ENCODE results near the gene TIFAB.

Gene TIFAB

GRCh38 chr5:135465391-135466122 lies 13.4 kb upstream of the TIFAB start:
- Histone ChIP-seq H3K4me2 (ENCODE audit: low read length) (no peak overlapping the region), H3K79me2 (ENCODE audit: insufficient read depth, low read length) (no peaks in the 10 kb centered on the region), H3K4me3 (ENCODE audit: low read depth, low read length, poor library complexity, severe bottlenecking) (no peak overlapping the region), H3K9ac (ENCODE audit: low read length) (no peak overlapping the region), H3K27me3 (ENCODE audit: insufficient read depth, low read length) (peaks cover 5% of the 10 kb centered on the region), H4K20me1 (ENCODE audit: insufficient read depth, low read length) (no peaks in the 10 kb centered on the region), H3K9me2 (ENCODE audit: low read depth, low read length) (no peaks in the 10 kb centered on the region), H3K9me3 (ENCODE audit: low read length) (no peaks in the 10 kb centered on the region), H2AFZ (ENCODE audit: low read length) (no peak overlapping the region), H3K4me1 (ENCODE audit: insufficient read depth, low read length, severe bottlenecking) (no peaks in the 10 kb centered on the region), H3K27ac (ENCODE audit: low read depth, low read length, poor library complexity, severe bottlenecking) (no peak overlapping the region), H3F3A (ENCODE audit: insufficient read depth, low read length) (no peaks in the 10 kb centered on the region), H3K36me3 (ENCODE audit: insufficient read depth, low read length) (no peaks in the 10 kb centered on the region)
- TF ChIP-seq CTCF (IDR thresholded peaks at IDR 0.05; ENCODE audit: low read length) (no peak), EZH2 (IDR thresholded peaks at IDR 0.05; ENCODE audit: borderline replicate concordance, low read length) (no peak)

- Histone ChIP-seq H4K20me1 (ENCODE audit: insufficient read depth, low read length) (no peaks in the 10 kb centered on the region), H2AFZ (ENCODE audit: low read length) (no peak overlapping the region), H3K9ac (ENCODE audit: low read length) (no peak overlapping the region), H3K4me2 (ENCODE audit: low read length) (no peak overlapping the region), H3K4me1 (ENCODE audit: insufficient read depth, low read length, severe bottlenecking) (no peaks in the 10 kb centered on the region), H3K27ac (ENCODE audit: low read depth, low read length, poor library complexity, severe bottlenecking) (no peak overlapping the region), H3F3A (ENCODE audit: insufficient read depth, low read length) (no peaks in the 10 kb centered on the region), H3K27me3 (ENCODE audit: insufficient read depth, low read length) (peaks cover 5% of the 10 kb centered on the region), H3K36me3 (ENCODE audit: insufficient read depth, low read length) (no peaks in the 10 kb centered on the region), H3K9me2 (ENCODE audit: low read depth, low read length) (no peaks in the 10 kb centered on the region), H3K9me3 (ENCODE audit: low read length) (no peaks in the 10 kb centered on the region), H3K79me2 (ENCODE audit: insufficient read depth, low read length) (no peaks in the 10 kb centered on the region), H3K4me3 (ENCODE audit: low read depth, low read length, poor library complexity, severe bottlenecking) (no peak overlapping the region)
- TF ChIP-seq CTCF (IDR thresholded peaks at IDR 0.05; ENCODE audit: low read length) (peak; percentile 73), EZH2 (IDR thresholded peaks at IDR 0.05; ENCODE audit: borderline replicate concordance, low read length) (no peak)
Observed at GRCh38 chr5:135462304-135462703, 10.2 kb upstream of the TIFAB start.

GRCh38 chr5:135461481-135462151 lies 9.5 kb upstream of the TIFAB start:
- H4K20me1 ChIP-seq (ENCODE audit: insufficient read depth, low read length), result no peaks in the 10 kb centered on the region

More at GRCh38 chr5:135461481-135462151, 9.5 kb upstream of the TIFAB start:
- Histone ChIP-seq H2AFZ (ENCODE audit: low read length) (no peak overlapping the region), H3F3A (ENCODE audit: insufficient read depth, low read length) (no peaks in the 10 kb centered on the region), H3K27me3 (ENCODE audit: insufficient read depth, low read length) (peaks cover 5% of the 10 kb centered on the region; the same call in 1 of the 2 replicates), H3K79me2 (ENCODE audit: insufficient read depth, low read length) (no peaks in the 10 kb centered on the region), H3K9me2 (ENCODE audit: low read depth, low read length) (no peaks in the 10 kb centered on the region), H3K27ac (ENCODE audit: low read depth, low read length, poor library complexity, severe bottlenecking) (no peak overlapping the region), H3K4me1 (ENCODE audit: insufficient read depth, low read length, severe bottlenecking) (no peaks in the 10 kb centered on the region), H3K36me3 (ENCODE audit: insufficient read depth, low read length) (no peaks in the 10 kb centered on the region), H3K9me3 (ENCODE audit: low read length) (no peaks in the 10 kb centered on the region), H3K4me3 (ENCODE audit: low read depth, low read length, poor library complexity, severe bottlenecking) (no peak overlapping the region), H3K9ac (ENCODE audit: low read length) (no peak overlapping the region), H3K4me2 (ENCODE audit: low read length) (no peak overlapping the region)
- TF ChIP-seq EZH2 (IDR thresholded peaks at IDR 0.05; ENCODE audit: borderline replicate concordance, low read length) (no peak), CTCF (IDR thresholded peaks at IDR 0.05; ENCODE audit: low read length) (no peak)

Data from OCI-LY1 (cell line).